NCI-H2081 (cell line): Measurements from ENCODE around the gene TMEM167B.
A peak's percentile ranks its signal among the peaks of the same experiment; 100 is the strongest.
"Not testable (repeated sequence)": the region's sequence is repeated elsewhere in the genome, so short reads cannot be mapped to it uniquely, and the experiment has no call there.

Experiments
- DNase-seq, 2 experiments: peaks; one replicate each; lab custom pipeline; 2025; lab: John Stamatoyannopoulos, UW

The TMEM167B gene

GRCh38 chr1:109113590-109114341 lies 23.2 kb downstream of the TMEM167B start, which contains the start of gene ELAPOR1:
Gene ELAPOR1 (plus strand): TSS chr1:109114115. CDS start chr1:109114184, 69 bp downstream.
- DNase-seq, result peak; percentile 67 to 85

DNA sequence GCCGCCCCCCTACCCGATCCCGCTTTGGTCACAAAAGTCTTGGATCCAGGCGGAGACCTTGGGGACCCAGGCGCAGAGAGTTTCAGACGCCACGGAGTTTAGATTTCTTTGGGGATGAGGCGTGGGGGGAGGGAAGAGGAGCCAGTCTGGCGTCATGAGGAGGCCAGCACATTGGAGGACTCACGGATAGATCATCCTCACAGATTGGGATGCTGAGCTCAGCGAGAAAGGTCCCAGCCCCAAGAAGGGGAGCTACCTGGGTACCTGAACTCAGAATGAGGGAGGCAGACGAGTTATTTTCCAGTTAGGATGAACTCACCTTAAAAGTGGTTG lies 23.7 kb downstream of the TMEM167B start:
- no peak for DNase-seq

DNA sequence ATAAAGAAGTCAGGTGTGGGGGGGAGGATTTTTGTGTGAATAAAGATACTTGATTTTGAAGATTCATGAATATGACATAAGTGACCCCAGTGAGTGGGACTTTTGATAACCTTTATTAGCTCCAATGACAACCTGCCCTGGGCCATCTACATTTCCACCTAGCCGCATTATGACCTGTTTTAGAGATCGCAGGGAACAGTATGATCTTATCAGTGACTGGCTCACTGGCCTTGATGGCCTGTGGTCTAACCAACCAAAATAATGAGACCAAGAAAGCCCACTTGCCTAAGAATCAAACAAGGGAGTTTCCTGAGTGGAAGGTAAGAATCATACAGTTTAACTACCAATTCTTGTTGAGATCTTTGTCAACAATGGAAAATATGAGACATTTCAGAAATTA lies 25.1 kb downstream of the TMEM167B start:
- no peak for DNase-seq

DNA sequence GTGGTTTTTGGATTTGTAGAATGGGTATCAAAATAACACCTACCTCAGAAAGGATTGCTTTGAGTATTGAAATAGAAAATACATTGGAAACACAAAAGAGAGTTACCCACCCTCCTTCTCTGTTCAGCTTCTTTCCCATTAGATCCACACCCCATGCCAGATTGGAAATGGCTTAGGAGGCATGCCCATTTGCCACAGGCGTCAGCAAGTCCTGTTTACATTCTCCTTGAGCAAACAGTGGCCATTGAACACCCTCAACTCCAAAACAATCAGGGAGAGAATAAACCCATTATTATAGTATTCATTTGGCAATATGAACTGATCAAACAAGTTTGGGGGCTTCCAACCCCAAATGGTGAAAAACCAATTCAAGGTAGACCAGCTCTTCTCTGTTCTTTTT lies 25.7 kb downstream of the TMEM167B start:
- DNase-seq, result peak; percentile 54 to 85

DNA sequence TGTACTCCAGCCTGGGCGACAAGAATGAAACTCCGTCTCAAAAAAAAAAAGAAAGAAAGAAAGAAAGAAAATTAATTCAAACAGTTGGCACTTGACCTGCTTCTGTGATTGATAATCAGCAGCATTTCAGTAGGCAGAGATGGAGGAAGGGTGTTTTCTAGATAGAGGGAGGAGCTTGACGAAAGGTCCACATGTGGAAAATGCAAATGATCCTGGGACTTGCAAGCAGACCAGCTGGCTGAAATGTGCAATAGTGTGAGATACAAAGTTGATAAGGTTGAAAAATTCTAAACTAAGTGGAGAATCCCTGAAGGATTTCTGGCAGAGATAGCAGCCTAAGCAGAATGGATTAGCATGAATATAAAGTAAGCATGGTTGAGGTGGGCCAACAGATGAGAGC lies 27.5 kb downstream of the TMEM167B start:
- no peak for DNase-seq

DNA sequence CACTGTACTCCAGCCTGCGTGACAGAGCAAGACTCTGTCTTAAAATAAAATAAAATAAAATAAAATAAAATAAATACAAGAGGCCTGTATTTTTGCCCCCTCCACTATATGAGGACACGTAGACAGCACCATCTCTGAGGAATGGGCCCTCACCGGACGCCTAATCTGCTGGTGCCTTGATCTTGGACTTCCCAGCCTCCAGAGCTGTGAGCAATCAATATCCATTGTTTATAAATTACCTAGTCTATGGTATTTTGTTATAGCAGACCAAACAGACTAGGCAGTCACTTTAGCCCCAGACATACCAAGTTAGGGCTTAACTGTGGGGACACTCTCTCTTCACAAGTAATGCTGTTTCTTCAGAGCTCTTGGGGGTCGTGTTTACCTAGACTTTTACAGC lies 29.8 kb downstream of the TMEM167B start:
- no peak for DNase-seq

- DNase-seq, result no peak
These were observed 40.5 kb downstream of the TMEM167B start for GRCh38 chr1:109131059-109131458.

DNA sequence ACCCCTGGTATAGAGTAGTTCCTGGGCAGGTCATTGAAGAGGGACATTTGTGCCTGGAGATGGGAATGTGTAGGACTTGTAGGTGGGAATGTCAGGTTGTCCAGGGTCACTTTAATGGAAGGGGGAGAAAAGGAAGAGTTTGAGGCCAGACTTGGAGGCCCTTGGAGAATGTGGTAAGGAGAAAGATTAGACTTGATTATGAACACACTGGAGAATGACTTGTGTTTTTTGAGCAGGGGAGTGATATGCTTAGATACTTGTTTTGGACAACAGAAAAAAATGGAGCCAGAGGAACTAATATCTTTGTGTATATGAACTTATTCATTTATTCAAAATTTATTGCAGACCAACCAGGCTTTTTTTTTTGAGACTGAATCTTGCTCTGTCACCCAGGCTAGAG lies 41.2 kb downstream of the TMEM167B start:
- DNase-seq, result no peak

DNA sequence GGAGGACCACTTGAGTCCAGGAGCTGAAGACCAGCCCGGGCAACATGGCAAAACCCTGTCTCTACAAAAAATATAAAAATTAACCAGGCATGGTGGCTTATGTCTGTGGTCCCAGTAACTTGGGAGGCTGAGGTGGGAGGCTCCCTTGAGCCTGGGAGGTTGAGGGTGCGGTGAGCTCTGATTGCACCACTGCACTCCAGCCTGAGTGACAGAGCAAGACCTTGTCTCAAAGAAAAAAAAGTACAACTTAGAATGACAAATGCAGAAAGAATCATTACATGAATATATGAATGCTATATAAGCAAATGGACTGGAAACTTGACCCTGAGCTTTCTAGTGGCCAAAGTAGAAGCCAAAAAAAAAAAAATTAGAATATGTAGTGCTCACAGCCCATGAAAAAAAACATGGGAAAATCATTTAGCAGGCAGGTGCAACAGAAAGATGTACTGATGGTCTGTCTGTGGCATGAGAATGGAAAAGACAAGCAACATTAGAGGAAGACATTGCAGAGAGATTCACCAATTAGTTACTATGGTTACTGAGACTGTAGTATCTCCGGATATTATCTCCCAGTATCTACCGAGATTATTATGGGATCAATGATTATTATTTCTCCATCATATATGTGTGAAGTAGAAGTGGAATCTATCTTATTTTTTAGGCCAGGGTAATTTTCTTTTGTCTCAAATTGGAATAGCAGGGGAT lies 42.6 kb downstream of the TMEM167B start:
- DNase-seq, result no peak

DNA sequence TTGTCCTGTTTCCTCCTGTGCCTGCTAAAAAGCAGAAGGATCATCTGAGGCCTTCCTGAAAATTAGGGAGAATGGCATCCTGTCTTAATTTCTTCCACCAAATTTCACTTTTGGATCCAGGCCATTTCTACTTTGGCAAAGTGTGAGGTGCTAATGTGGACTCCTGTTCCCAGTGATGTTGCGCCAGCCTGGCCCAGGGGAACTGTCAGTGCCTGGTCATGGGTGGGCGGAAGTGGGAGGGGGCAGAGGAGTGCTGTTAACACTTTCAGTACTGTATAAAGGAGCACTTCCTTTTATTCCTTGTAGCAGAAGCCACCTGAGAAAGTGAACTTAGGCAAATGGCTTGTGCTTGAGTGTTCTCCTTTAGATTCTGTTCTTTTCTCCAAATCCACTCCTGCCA lies 43.3 kb downstream of the TMEM167B start:
- peak in 1 of 2 experiments; percentile 49 for DNase-seq

GRCh38 chr1:109134423-109134822 lies 43.9 kb downstream of the TMEM167B start:
- no peak for DNase-seq

DNA sequence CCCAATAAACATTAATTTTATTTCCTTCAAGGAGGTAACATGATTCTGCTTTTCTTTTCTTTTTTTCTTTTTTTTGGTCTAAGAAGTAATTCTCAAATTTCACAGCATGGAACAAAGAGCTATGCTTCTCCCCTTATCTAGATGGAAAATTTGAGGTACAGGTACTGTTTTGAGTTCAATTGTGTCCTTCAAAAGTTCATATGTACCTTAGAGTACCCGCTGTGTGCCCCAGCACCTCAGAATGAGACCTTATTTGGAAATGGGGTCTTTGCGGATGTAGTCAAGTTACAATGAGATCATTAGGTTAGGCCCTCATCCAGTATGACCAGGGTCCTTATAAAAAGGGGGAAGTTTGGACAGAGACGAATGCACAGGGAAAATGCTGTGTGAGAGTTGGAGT lies 45.4 kb downstream of the TMEM167B start:
- no peak for DNase-seq

GRCh38 chr1:109136766-109137165 lies 46.2 kb downstream of the TMEM167B start:
- DNase-seq, result no peak

GRCh38 chr1:109137958-109138357 lies 47.4 kb downstream of the TMEM167B start:
- DNase-seq, result no peak

GRCh38 chr1:109138358-109138757 lies 47.8 kb downstream of the TMEM167B start:
- no peak for DNase-seq

DNA sequence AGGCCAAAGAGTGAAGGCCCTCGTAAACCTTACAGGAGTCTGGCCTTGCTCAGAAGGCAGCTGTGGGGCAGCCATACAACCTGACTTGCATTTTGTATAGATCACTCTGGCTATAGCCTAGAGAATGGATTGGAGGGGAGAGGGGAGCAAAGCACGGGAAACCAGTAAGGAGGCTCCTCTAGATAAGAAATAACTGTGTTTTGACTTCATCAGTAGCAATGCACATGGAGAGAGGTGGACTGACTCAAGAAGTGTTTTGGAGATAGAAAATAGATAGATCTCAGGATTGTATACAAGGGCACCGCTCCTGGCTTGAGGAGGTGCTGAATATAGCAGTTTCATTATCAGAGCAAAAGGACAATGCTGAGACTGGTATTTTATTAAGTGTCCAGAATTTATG lies 49.8 kb downstream of the TMEM167B start:
- no peak for DNase-seq

DNA sequence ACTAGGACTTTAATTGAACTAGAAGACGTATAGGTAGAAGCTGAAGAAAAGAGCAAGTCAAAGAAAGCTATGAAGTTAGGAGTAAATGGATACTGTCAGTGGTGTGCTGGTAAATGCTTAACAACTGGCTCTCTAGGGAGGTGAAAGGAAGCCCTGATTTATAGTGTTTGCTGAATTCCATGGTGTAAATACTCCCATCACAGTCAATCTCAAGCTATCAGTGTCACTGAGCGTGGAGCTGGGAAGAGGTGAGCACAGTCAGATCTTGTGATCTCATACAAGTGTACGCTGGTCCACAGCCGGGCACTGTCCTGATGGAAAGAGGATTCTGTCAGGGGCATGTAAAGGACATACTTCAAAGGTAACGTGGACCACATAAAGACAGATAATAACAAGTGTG lies 51.7 kb downstream of the TMEM167B start:
- DNase-seq, result no peak

DNA sequence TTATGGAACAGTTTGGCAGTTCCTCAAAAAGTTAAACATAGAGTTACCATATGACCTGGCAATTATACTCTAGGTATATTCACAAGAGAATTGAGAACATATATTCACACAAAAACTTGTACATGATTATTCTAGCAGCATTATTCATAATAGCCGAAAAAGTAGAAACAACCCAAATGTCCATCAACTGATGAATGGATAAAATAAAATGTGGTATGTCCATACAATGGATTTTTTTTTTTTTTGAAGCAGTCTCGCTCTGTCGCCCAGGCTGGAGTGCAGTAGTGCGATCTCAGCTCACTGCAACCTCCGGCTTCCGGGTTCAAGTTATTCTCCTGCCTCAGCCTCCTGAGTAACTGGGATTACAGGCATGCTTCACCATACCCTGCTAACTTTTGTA lies 52.2 kb downstream of the TMEM167B start:
- DNase-seq, result not testable (repeated sequence)
